DLD1 (cell line): Measurements from ENCODE around the gene TENM4.

Experiments
- in situ Hi-C: cut with HindIII; loops from 2 replicates; pipeline ENCODE4 v1.10.0; 2017; ENCODE audit warnings: low sequenced_read_pairs

Gene TENM4

DNA sequence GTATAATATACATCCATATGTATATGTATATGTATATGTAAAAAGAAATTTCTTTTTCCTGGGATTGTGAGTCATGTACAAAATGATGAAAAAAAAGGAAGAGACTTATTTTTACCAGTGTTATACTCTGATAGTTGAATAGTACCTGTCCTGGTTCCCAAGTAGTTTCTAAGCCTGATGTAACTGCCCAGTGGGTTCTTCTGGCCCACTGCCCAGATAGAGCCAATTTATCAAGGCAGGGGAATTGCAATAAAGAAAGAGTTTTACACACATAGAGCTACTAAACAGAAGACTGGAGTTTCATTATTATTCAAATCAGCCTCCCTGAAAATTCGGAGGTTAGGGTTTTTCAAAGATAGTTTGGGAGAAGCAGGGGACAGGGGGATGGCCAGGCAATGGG is 837.0 kb downstream of the TENM4 start:
- in situ Hi-C loops = no loop called here
